Caco-2 (cell line): ENCODE measurements around the gene FUT6. TPM values are rescaled to one million over a fixed set of nuclear protein-coding genes. Genes with fewer than 3 reads are reported as not detected.

Experiments used
- BruUV-seq: library from RNA; stranded (reverse); fragments of 400-500 nt; replicated peaks from 2 replicates; lab custom pipeline; 2021; lab: Mats Ljungman, UMichigan
- CTCF ChIA-PET: fragments of 300-600 bp; sonication (Branson Sonifier 250); formaldehyde crosslinking; loops from one replicate; lab custom pipeline; 2022; ENCODE audit warnings: antibody characterized with exemption; lab: Charles Lee
- POLR2A ChIA-PET: fragments of 300-600 bp; sonication (Branson Sonifier 250); formaldehyde crosslinking; loops from one replicate; lab custom pipeline; 2022; ENCODE audit warnings: antibody characterized with exemption; lab: Charles Lee
- DNase-seq, 2 experiments: peaks; one replicate each; pipeline versions ENCODE4 v3.0.0 to v3.0.0-alpha.2; 2020 to 2022
- H3K27me3 ChIP-seq: replicated peaks from 2 replicates; pipeline ENCODE4 v1.6.0; 2011; ENCODE audit warnings: low read length; ENCODE audit not compliant: control insufficient read depth, insufficient read depth
- H3K36me3 ChIP-seq: 2 replicates; pipeline ENCODE4 v1.5.1; 2011; ENCODE audit warnings: low read length; ENCODE audit not compliant: control insufficient read depth, insufficient read depth
- H3K4me1 ChIP-seq: fragments of 250-450 bp; sonication (Bioruptor Pico); 2 replicates; pipeline ENCODE4 v1.5.1; 2020; ENCODE audit warnings: mild to moderate bottlenecking
- H3K4me3 ChIP-seq: 2 replicates; pipeline ENCODE4 v1.5.1; 2011; ENCODE audit warnings: low read depth, mild to moderate bottlenecking, control low read depth, low read length
- H3K9me3 ChIP-seq: fragments of 250-450 bp; sonication (Bioruptor Pico); 2 replicates; pipeline ENCODE4 v1.5.1; 2020; ENCODE audit warnings: mild to moderate bottlenecking, moderate library complexity
- H3K27ac Mint-ChIP-seq: one replicate; pipeline ENCODE4 v1.8.0; 2022; ENCODE audit warnings: mixed read lengths; ENCODE audit not compliant: unreplicated experiment
- H3K27me3 Mint-ChIP-seq: one replicate; pipeline ENCODE4 v1.8.0; 2022; ENCODE audit warnings: mixed read lengths; ENCODE audit not compliant: insufficient read depth, unreplicated experiment
- H3K36me3 Mint-ChIP-seq: one replicate; pipeline ENCODE4 v1.8.0; 2022; ENCODE audit warnings: mild to moderate bottlenecking, mixed read lengths; ENCODE audit not compliant: insufficient read depth, unreplicated experiment
- H3K4me1 Mint-ChIP-seq: one replicate; pipeline ENCODE4 v1.8.0; 2022; ENCODE audit warnings: low read depth, mixed read lengths; ENCODE audit not compliant: unreplicated experiment
- H3K4me3 Mint-ChIP-seq: one replicate; pipeline ENCODE4 v1.8.0; 2022; ENCODE audit warnings: mild to moderate bottlenecking, moderate library complexity, mixed read lengths; ENCODE audit not compliant: unreplicated experiment
- H3K9me3 Mint-ChIP-seq: one replicate; pipeline ENCODE4 v1.8.0; 2022; ENCODE audit warnings: mixed read lengths; ENCODE audit not compliant: unreplicated experiment
- CTCF ChIP-seq, 2 experiments: fragments of 200-600 bp in 1 of 2; IDR thresholded peaks; 1 replicate in 1 of 2; 2 replicates in 1 of 2; pipeline versions ENCODE4 v1.5.1 to v1.8.0; 2011 to 2022; ENCODE audit warnings: antibody characterized with exemption in 1 of 2, control low read depth in 1 of 2, inconsistent platforms in 1 of 2, low read depth in 1 of 2, low read length in 1 of 2, mild to moderate bottlenecking in 1 of 2, moderate library complexity in 1 of 2; ENCODE audit not compliant: insufficient read depth in 1 of 2, severe bottlenecking in 1 of 2, unreplicated experiment in 1 of 2
- intact Hi-C: fragments of 100-400 bp; cut with micrococcal nuclease; formaldehyde crosslinking; loops from one replicate; pipeline ENCODE4 v1.10.0; 2022; ENCODE audit not compliant: unreplicated experiment
- total RNA-seq: library from RNA; stranded (reverse); gene quantifications from 2 replicates; pipeline ENCODE4 v1.2.3, GENCODE V29; 2022

FUT6 gene
- total RNA-seq, 1 experiment from 2014 or later = not detected

- Histone ChIP-seq H3K4me1 (peaks cover 29% of the 10 kb centered on the region), H3K36me3 (no peaks in the 10 kb centered on the region), H3K4me3 (no peak overlapping the region), H3K27me3 (no peaks in the 10 kb centered on the region), H3K9me3 (no peaks in the 10 kb centered on the region)
- ChIA-PET POLR2A (no interaction called here), CTCF (no interaction called here)
- TF ChIP-seq CTCF (IDR thresholded peaks at IDR 0.05; ENCODE audit: insufficient read depth in 1 of 2, low read depth in 1 of 2, low read length in 1 of 2, severe bottlenecking in 1 of 2, unreplicated experiment in 1 of 2) = no peak
- no peaks in the 10 kb centered on the region for H3K27me3 Mint-ChIP-seq
- intact Hi-C loops = no loop called here
- no peak overlapping the region for H3K4me3 Mint-ChIP-seq
- H3K36me3 Mint-ChIP-seq = peaks cover 7% of the 10 kb centered on the region
- H3K27ac Mint-ChIP-seq = no peak overlapping the region
- no peak for DNase-seq
- peaks cover 6% of the 10 kb centered on the region for H3K4me1 Mint-ChIP-seq
- no TSS peak for BruUV-seq
- no peaks in the 10 kb centered on the region for H3K9me3 Mint-ChIP-seq
Measured at GRCh38 chr19:5873617-5874199, 34.2 kb upstream of the FUT6 start.

DNA sequence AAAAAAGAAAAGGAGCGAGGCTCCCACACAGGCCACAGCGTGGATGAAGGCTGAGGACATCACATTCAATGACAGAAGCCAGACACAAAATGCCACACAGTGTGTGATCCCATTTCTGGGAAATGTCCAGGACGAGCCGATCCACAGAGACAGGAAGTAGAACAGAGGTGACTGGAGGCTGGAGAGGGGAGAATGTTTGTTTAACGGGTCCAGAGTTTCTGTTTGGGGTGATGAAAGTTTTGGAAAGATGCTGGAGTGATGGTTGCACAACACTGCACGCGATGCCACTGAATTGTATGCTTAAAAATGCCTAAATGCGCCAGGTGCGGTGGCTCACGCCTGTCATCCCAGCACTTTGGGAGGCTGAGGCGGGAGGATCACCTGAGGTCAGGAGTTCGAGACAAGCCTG is 31.5 kb upstream of the FUT6 start:
- TF ChIP-seq CTCF (IDR thresholded peaks at IDR 0.05; ENCODE audit: insufficient read depth in 1 of 2, low read depth in 1 of 2, low read length in 1 of 2, severe bottlenecking in 1 of 2, unreplicated experiment in 1 of 2) = no peak
- peaks cover 7% of the 10 kb centered on the region for H3K36me3 Mint-ChIP-seq
- H3K4me3 Mint-ChIP-seq = no peak overlapping the region
- H3K36me3 ChIP-seq = no peaks in the 10 kb centered on the region
- intact Hi-C loops = no loop called here
- ChIA-PET CTCF (no interaction called here), POLR2A (no interaction called here)
- H3K27me3 Mint-ChIP-seq = no peaks in the 10 kb centered on the region
- no peaks in the 10 kb centered on the region for H3K9me3 ChIP-seq
- DNase-seq = no peak
- H3K4me3 ChIP-seq = no peak overlapping the region
- BruUV-seq = no TSS peak
- H3K4me1 Mint-ChIP-seq = peaks cover 6% of the 10 kb centered on the region
- peaks cover 21% of the 10 kb centered on the region for H3K4me1 ChIP-seq
- no peaks in the 10 kb centered on the region for H3K9me3 Mint-ChIP-seq
- H3K27ac Mint-ChIP-seq = no peak overlapping the region
- no peaks in the 10 kb centered on the region for H3K27me3 ChIP-seq

DNA sequence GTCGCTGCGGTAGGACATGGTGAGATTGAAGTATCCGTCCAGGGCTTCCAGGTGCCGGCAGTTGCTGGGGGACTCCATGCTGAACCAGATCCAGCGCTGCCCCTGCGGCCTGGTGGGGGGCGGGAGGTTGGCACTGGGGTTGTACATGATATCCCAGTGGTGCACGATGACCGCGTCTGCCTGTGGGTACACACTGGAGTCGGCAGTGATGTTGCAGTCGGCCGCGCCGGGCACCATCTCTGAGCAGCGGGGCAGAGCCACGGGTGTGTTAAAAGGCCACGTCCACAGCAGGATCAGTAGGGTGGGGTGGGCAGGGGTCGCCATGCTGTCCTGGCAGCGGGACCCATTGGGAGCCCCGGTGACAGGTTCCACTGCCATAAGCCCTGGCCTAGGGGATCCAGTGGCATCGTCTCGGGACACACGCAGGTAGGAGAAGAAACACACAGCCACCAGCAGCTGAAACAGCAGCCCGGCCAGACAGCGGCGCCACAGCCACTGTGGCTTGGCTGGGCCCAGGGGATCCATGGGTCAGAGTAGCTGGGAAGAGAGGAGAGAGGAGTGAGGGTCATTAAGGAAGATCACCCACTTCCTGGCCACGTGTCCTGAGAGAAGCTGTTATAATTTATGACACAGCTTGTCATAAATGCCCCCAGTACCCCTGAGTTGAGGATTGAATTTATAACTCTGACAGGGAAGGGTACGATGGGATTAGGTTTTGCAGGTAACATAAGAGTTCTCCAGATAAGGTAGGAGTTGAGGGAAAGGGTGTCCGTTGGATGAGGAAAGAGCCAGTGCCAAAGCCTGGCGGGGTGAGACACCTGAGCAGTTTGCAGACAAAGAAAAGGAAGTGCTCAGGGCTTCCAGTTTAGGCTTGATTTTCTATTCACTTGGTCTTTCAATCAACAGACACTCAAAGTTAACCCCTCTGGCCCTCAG is 28.0 kb upstream of the FUT6 start:
- intact Hi-C loops = no loop called here
- Histone ChIP-seq H3K4me1 (peaks cover 6% of the 10 kb centered on the region; the same call in 1 of the 2 replicates), H3K36me3 (no peaks in the 10 kb centered on the region), H3K27me3 (no peaks in the 10 kb centered on the region), H3K9me3 (no peaks in the 10 kb centered on the region), H3K4me3 (no peak overlapping the region)
- TF ChIP-seq CTCF (IDR thresholded peaks at IDR 0.05; ENCODE audit: insufficient read depth in 1 of 2, low read depth in 1 of 2, low read length in 1 of 2, severe bottlenecking in 1 of 2, unreplicated experiment in 1 of 2) = no peak
- peaks cover 6% of the 10 kb centered on the region for H3K4me1 Mint-ChIP-seq
- H3K36me3 Mint-ChIP-seq = peaks cover 7% of the 10 kb centered on the region
- no peak for DNase-seq
- no TSS peak for BruUV-seq
- ChIA-PET CTCF (no interaction called here), POLR2A (no interaction called here)
- no peaks in the 10 kb centered on the region for H3K27me3 Mint-ChIP-seq
- H3K9me3 Mint-ChIP-seq = no peaks in the 10 kb centered on the region
- no peak overlapping the region for H3K4me3 Mint-ChIP-seq
- no peak overlapping the region for H3K27ac Mint-ChIP-seq
